B cell (primary cell): Measurements from ENCODE around the gene SPATA21. TPM values are rescaled to one million over a fixed set of nuclear protein-coding genes. Genes with fewer than 3 reads are reported as not detected.

ENCODE experiments used
- ATAC-seq: fragments of 200-7000 bp; cut with Tn5 transposase; one replicate; pipeline ENCODE4 v1.10.0; 2021; ENCODE audit warnings: low read depth, mild to moderate bottlenecking, moderate number of reproducible peaks, moderate library complexity
- CTCF ChIA-PET: fragments of 350-600 bp; sonication (Branson Sonifier 250); formaldehyde crosslinking; loops from one replicate; lab custom pipeline; 2021; ENCODE audit warnings: antibody characterized with exemption, inconsistent platforms; lab: Charles Lee
- POLR2A ChIA-PET: fragments of 350-600 bp; sonication (Branson Sonifier 250); formaldehyde crosslinking; loops from one replicate; lab custom pipeline; 2021; ENCODE audit warnings: antibody characterized with exemption; lab: Charles Lee
- DNase-seq: peaks from one replicate; pipeline ENCODE4 v3.0.0; 2013
- H2AFZ ChIP-seq: 2 replicates; pipeline ENCODE4 v1.6.1; 2012; ENCODE audit warnings: mild to moderate bottlenecking, low read depth, low read length; ENCODE audit not compliant: insufficient read depth, poor library complexity, severe bottlenecking
- H3K27ac ChIP-seq, 2 donors: 1 replicate in 1 of 2; 2 replicates in 1 of 2; pipeline ENCODE4 v1.5.1; 2012 to 2013; ENCODE audit warnings: low read length in 2 of 2, mild to moderate bottlenecking in 2 of 2, moderate library complexity in 1 of 2
- H3K27me3 ChIP-seq, 4 experiments: fragments of 200-600 bp in 1 of 4; sonication (generic) in 1 of 4; replicated peaks in 1 of 4; 1 replicate in 2 of 4; 2 replicates in 2 of 4; pipeline versions ENCODE4 v1.6.1 to v1.7.0; 2013 to 2016; ENCODE audit warnings: low read length in 3 of 4, mild to moderate bottlenecking in 2 of 4, mixed read lengths in 1 of 4, moderate library complexity in 1 of 4; ENCODE audit not compliant: insufficient read depth in 4 of 4, control insufficient read depth in 3 of 4; ENCODE audit errors: control extremely low read depth in 1 of 4
- H3K36me3 ChIP-seq, 2 experiments: replicated peaks in 1 of 2; 1 replicate in 1 of 2; 2 replicates in 1 of 2; pipeline versions ENCODE4 v1.6.1 to v1.7.1; 2013; ENCODE audit warnings: low read length in 1 of 2; ENCODE audit not compliant: insufficient read depth in 2 of 2, control insufficient read depth in 1 of 2; ENCODE audit errors: control extremely low read depth in 1 of 2, extremely low read depth in 1 of 2
- H3K4me1 ChIP-seq, 2 donors: fragments of 200-600 bp in 1 of 2; sonication (generic) in 1 of 2; 1 replicate in 1 of 2; 2 replicates in 1 of 2; pipeline versions ENCODE4 v1.5.1 to v1.6.1; 2013 to 2017; ENCODE audit warnings: low read length in 2 of 2; ENCODE audit not compliant: control insufficient read depth in 2 of 2, insufficient read depth in 2 of 2
- H3K4me2 ChIP-seq: replicated peaks from 2 replicates; pipeline ENCODE3; 2012; ENCODE audit warnings: mild to moderate bottlenecking, low read depth, low read length; ENCODE audit not compliant: poor library complexity, severe bottlenecking
- H3K4me3 ChIP-seq, 5 experiments: fragments of 200-600 bp in 1 of 5; sonication (generic) in 1 of 5; 1 replicate in 3 of 5; 2 replicates in 2 of 5; pipeline versions ENCODE4 v1.5.1 to v1.7.0; 2011 to 2016; ENCODE audit warnings: low read length in 4 of 5, mild to moderate bottlenecking in 4 of 5, low read depth in 2 of 5, control low read depth in 1 of 5, moderate library complexity in 1 of 5; ENCODE audit not compliant: insufficient read depth in 1 of 5; ENCODE audit errors: control extremely low read depth in 1 of 5, extremely low read depth in 1 of 5
- H3K79me2 ChIP-seq: fragments of 200-600 bp; sonication (generic); one replicate; pipeline ENCODE4 v1.6.0; 2016; ENCODE audit warnings: low read length; ENCODE audit not compliant: control insufficient read depth, insufficient read depth
- H3K9ac ChIP-seq: fragments of 200-600 bp; sonication (generic); 2 replicates; pipeline ENCODE4 v1.6.1; 2017; ENCODE audit warnings: mild to moderate bottlenecking, low read length, moderate library complexity
- H3K9me3 ChIP-seq, 3 donors: one replicate each; pipeline versions ENCODE4 v1.6.1 to v1.7.1; 2013; ENCODE audit warnings: low read length in 2 of 3; ENCODE audit not compliant: control insufficient read depth in 2 of 3, insufficient read depth in 1 of 3; ENCODE audit errors: control extremely low read depth in 1 of 3
- H4K20me1 ChIP-seq: 2 replicates; pipeline ENCODE4 v1.6.0; 2012; ENCODE audit warnings: mild to moderate bottlenecking, low read length; ENCODE audit not compliant: insufficient read depth, control insufficient read depth, poor library complexity, severe bottlenecking
- H3K27ac Mint-ChIP-seq: one replicate; pipeline ENCODE4 v1.8.0; 2021; ENCODE audit warnings: mixed read lengths
- H3K27me3 Mint-ChIP-seq: one replicate; pipeline ENCODE4 v1.8.0; 2021; ENCODE audit warnings: mixed read lengths
- H3K4me1 Mint-ChIP-seq: one replicate; pipeline ENCODE4 v1.8.0; 2021; ENCODE audit warnings: mixed read lengths
- H3K4me3 Mint-ChIP-seq: one replicate; pipeline ENCODE4 v1.8.0; 2021; ENCODE audit warnings: mixed read lengths
- H3K9me3 Mint-ChIP-seq: one replicate; pipeline ENCODE4 v1.8.0; 2022; ENCODE audit warnings: mixed read lengths; ENCODE audit not compliant: insufficient read depth
- CTCF ChIP-seq: fragments of 200-600 bp; IDR thresholded peaks from one replicate; pipeline ENCODE4 v1.8.0; 2022; ENCODE audit warnings: antibody characterized with exemption, mild to moderate bottlenecking
- EZH2 ChIP-seq: IDR thresholded peaks from 2 replicates; pipeline ENCODE4 v1.6.1; 2012; ENCODE audit warnings: borderline replicate concordance, low read depth, mild to moderate bottlenecking, moderate library complexity, low read length; ENCODE audit not compliant: insufficient read depth, poor library complexity, severe bottlenecking
- WGBS: methylation state at CpG from one replicate; pipeline ENCODE4 v1.1.5; 2013; ENCODE audit warnings: missing lambda C conversion rate; ENCODE audit not compliant: insufficient coverage; 5-methylcytosine and 5-hydroxymethylcytosine counted together
- intact Hi-C: fragments of 100-400 bp; cut with micrococcal nuclease; formaldehyde crosslinking; loops from one replicate; pipeline ENCODE4 v1.10.0; 2022
- polyA plus RNA-seq: library from polyadenylated mRNA; depleted of rRNA; stranded (reverse); fragments of >200 nt; gene quantifications from 2 replicates; pipeline ENCODE4 v1.2.3, GENCODE V29; 2012
- total RNA-seq, 2 donors: library from RNA; stranded (reverse); fragments of 120-200 nt in 1 of 2; gene quantifications; 1 replicate in 1 of 2; 2 replicates in 1 of 2; pipeline versions ENCODE4 v1.2.3 to v1.2.4, GENCODE V29; 2013 to 2022

The SPATA21 gene
- total and polyA plus RNA-seq, 2 donors (not counting 1 experiment from before 2014, with no cell fraction given), result 0.01 TPM; not detected in 1

DNA sequence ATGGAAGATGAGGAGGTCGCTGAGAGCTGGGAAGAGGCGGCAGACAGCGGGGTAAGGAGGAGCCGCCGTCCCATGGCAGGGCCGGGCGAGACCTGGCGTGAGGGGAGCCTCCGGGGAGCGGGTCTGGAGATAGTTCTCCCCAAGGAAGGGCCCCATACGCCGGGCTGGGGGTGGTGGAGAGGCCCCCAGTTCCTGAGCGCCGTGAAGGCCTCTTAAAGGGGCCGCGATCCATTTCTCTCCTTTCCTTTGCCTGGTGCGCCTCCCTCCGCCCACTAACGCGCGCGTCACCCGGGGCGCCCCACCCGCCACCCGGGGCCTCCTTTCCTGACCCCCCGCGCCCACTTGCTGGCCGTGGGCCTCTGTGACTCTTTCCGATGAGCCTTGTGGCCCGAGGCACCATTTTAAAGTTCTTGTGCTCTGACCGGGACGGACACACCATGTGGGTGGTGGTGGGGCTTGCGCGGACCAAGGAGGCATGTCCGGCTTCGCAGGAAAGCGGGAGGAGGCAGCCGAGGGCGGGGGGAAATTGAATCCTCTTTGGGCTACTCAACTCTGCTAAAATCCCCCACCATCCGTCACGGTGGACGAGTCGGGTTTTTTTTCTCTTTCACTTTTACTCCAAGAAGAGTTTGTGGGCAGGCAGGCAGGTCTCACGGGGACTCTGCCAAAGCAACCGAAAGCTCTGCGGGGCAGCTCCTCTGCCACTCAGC lies 69.8 kb downstream of the SPATA21 start:
- Histone ChIP-seq H3K4me3 (peak overlapping the region; percentile 89 to 98 (median 91)), H3K4me1 (peaks cover 20 to 35% of the 10 kb centered on the region in 2 donors), H3K27ac (peak overlapping the region; percentile 98 to 99), H3K4me2 (peak overlapping the region; percentile 85), H4K20me1 (peaks cover 48% of the 10 kb centered on the region), H3K27me3 (no peaks in the 10 kb centered on the region), H3K9ac (peak overlapping the region; percentile 95), H3K36me3 (peaks cover 0 to 2% of the 10 kb centered on the region in 2 experiments), H2AFZ (peak overlapping the region; percentile 68), H3K9me3 (no peaks in the 10 kb centered on the region), H3K79me2 (peaks cover 48% of the 10 kb centered on the region)
- no peaks in the 10 kb centered on the region for H3K9me3 Mint-ChIP-seq
- intact Hi-C loops, result loop anchor here (1.0 to 10.0 kb wide), 9 partner anchors 15 to 530 kb away; partner anchors contain the start of genes FBXO42, NECAP2 and ZBTB17
- peak overlapping the region; percentile 99 for H3K4me3 Mint-ChIP-seq
- no peaks in the 10 kb centered on the region for H3K27me3 Mint-ChIP-seq
- peak; percentile 95 for DNase-seq
- TF ChIP-seq EZH2 (no peak), CTCF (no peak)
- H3K27ac Mint-ChIP-seq, result peak overlapping the region; percentile 100
- ATAC-seq, result peak; percentile 68
- ChIA-PET CTCF (interaction anchor here (1.6 to 2.3 kb wide), 2 partner anchors 15 to 73 kb away, joined by 5 to 11 read pairs; partner anchors contain the start of genes FBXO42 and NECAP2), POLR2A (interaction anchor here (0.5 to 2.6 kb wide), 17 partner anchors 11 to 670 kb away, joined by 3 to 8 read pairs (median 4); partner anchors contain the start of genes FBXO42, NBPF1 and NECAP2)
- peaks cover 42% of the 10 kb centered on the region for H3K4me1 Mint-ChIP-seq
- WGBS, result under 1% methylated on average over 45 of the region's 47 CpGs
